NB4 (cell line): ENCODE results near the gene CLIC5.

Experiments
- DNase-seq: peaks from one replicate; pipeline ENCODE4 v3.0.0; 2010; ENCODE audit warnings: low read depth
- H3K4me3 ChIP-seq: one replicate; pipeline ENCODE4 v1.5.1; 2011; ENCODE audit warnings: mild to moderate bottlenecking, low read depth, low read length, moderate library complexity
- CTCF ChIP-seq: IDR thresholded peaks from one replicate; pipeline ENCODE4 v1.5.1; 2012; ENCODE audit warnings: low read depth, low read length
- MAX ChIP-seq: IDR thresholded peaks from 2 replicates; pipeline ENCODE4 v1.6.1; 2011; ENCODE audit warnings: low read depth, low read length
- MYC ChIP-seq: IDR thresholded peaks from 2 replicates; pipeline ENCODE4 v1.6.1; 2011; ENCODE audit warnings: low read depth, low read length
- POLR2A ChIP-seq: IDR thresholded peaks from 2 replicates; pipeline ENCODE4 v1.6.1; 2011; ENCODE audit warnings: mild to moderate bottlenecking; ENCODE audit not compliant: insufficient read length; ENCODE audit errors: extremely low read depth

CLIC5 gene

GRCh38 chr6:45982280-45983036, 33.2 kb downstream of the CLIC5 start:
- no peak overlapping the region for H3K4me3 ChIP-seq
- TF ChIP-seq MAX (no peak), MYC (no peak), POLR2A (no peak)
- no peak for DNase-seq

GRCh38 chr6:45981046-45981445, 34.6 kb downstream of the CLIC5 start:
- TF ChIP-seq MAX (no peak), POLR2A (no peak), CTCF (no peak), MYC (no peak)
- no peak overlapping the region for H3K4me3 ChIP-seq

GRCh38 chr6:45979311-45979710, 36.3 kb downstream of the CLIC5 start:
- DNase-seq = no peak
- no peak for TF ChIP-seq MYC
- no peak for TF ChIP-seq POLR2A
- H3K4me3 ChIP-seq = no peak overlapping the region

More at GRCh38 chr6:45981046-45981445, 34.6 kb downstream of the CLIC5 start:
- no peak for DNase-seq

- no peak for DNase-seq
- TF ChIP-seq MAX = no peak
- no peak for TF ChIP-seq MYC
- TF ChIP-seq POLR2A = no peak
- no peak for TF ChIP-seq CTCF
- H3K4me3 ChIP-seq = no peak overlapping the region
Observed at GRCh38 chr6:45974596-45974995, 41.1 kb downstream of the CLIC5 start.

GRCh38 chr6:45972795-45973503, 42.7 kb downstream of the CLIC5 start:
- TF ChIP-seq MYC (no peak), MAX (no peak), CTCF (no peak), POLR2A (no peak)

GRCh38 chr6:45971287-45971686, 44.4 kb downstream of the CLIC5 start:
- no peak for DNase-seq
- H3K4me3 ChIP-seq = no peak overlapping the region
- TF ChIP-seq POLR2A (no peak), CTCF (no peak), MYC (no peak), MAX (no peak)

More at GRCh38 chr6:45972795-45973503, 42.7 kb downstream of the CLIC5 start:
- DNase-seq = no peak
- no peak overlapping the region for H3K4me3 ChIP-seq

GRCh38 chr6:45970326-45970725, 45.3 kb downstream of the CLIC5 start:
- TF ChIP-seq CTCF (no peak), MYC (no peak), MAX (no peak), POLR2A (no peak)
- peak; percentile 49 for DNase-seq
- H3K4me3 ChIP-seq = no peak overlapping the region
